IPS-18c (cell line): ENCODE data around the gene PRLH.

Experiments
- H3K4me3 ChIP-seq: 2 replicates; pipeline ENCODE4 v1.7.0; 2013; ENCODE audit warnings: low read depth, mild to moderate bottlenecking, low read length, moderate library complexity; ENCODE audit not compliant: insufficient read depth
- H3K9me3 ChIP-seq: one replicate; pipeline ENCODE4 v1.6.1; 2013; ENCODE audit warnings: mild to moderate bottlenecking, low read length, moderate library complexity; ENCODE audit not compliant: control insufficient read depth, insufficient read depth

PRLH gene

GRCh38 chr2:237536083-237536415 is 30.3 kb upstream of the PRLH start:
- no peaks in the 10 kb centered on the region for H3K9me3 ChIP-seq
- H3K4me3 ChIP-seq = no peak overlapping the region

GRCh38 chr2:237536617-237537016 is 29.8 kb upstream of the PRLH start:
- Histone ChIP-seq H3K9me3 (no peaks in the 10 kb centered on the region), H3K4me3 (no peak overlapping the region)

- H3K9me3 ChIP-seq = peaks cover 5% of the 10 kb centered on the region
Measured at GRCh38 chr2:237538001-237538720, 28.2 kb upstream of the PRLH start.

GRCh38 chr2:237538901-237539300 is 27.5 kb upstream of the PRLH start:
- Histone ChIP-seq H3K9me3 (peaks cover 5% of the 10 kb centered on the region), H3K4me3 (no peak overlapping the region)

More at GRCh38 chr2:237538001-237538720, 28.2 kb upstream of the PRLH start:
- no peak overlapping the region for H3K4me3 ChIP-seq

GRCh38 chr2:237539681-237540080 is 26.7 kb upstream of the PRLH start:
- Histone ChIP-seq H3K9me3 (peaks cover 5% of the 10 kb centered on the region), H3K4me3 (no peak overlapping the region)

GRCh38 chr2:237540223-237540775 is 26.1 kb upstream of the PRLH start:
- Histone ChIP-seq H3K4me3 (no peak overlapping the region), H3K9me3 (peaks cover 5% of the 10 kb centered on the region)

GRCh38 chr2:237540823-237541222 is 25.6 kb upstream of the PRLH start:
- Histone ChIP-seq H3K9me3 (peaks cover 5% of the 10 kb centered on the region), H3K4me3 (no peak overlapping the region)

- H3K4me3 ChIP-seq = no peak overlapping the region
Measured at GRCh38 chr2:237541243-237541642, 25.1 kb upstream of the PRLH start.

GRCh38 chr2:237542001-237542704 is 24.2 kb upstream of the PRLH start:
- peaks cover 5% of the 10 kb centered on the region for H3K9me3 ChIP-seq
- no peak overlapping the region for H3K4me3 ChIP-seq

More at GRCh38 chr2:237541243-237541642, 25.1 kb upstream of the PRLH start:
- peaks cover 5% of the 10 kb centered on the region for H3K9me3 ChIP-seq

GRCh38 chr2:237546040-237546875 is 20.1 kb upstream of the PRLH start:
- Histone ChIP-seq H3K9me3 (peaks cover 10% of the 10 kb centered on the region), H3K4me3 (no peak overlapping the region)

- H3K4me3 ChIP-seq = no peak overlapping the region
- peaks cover 10% of the 10 kb centered on the region for H3K9me3 ChIP-seq
Measured at GRCh38 chr2:237546876-237547395, 19.4 kb upstream of the PRLH start.

GRCh38 chr2:237547841-237548416 is 18.4 kb upstream of the PRLH start:
- H3K4me3 ChIP-seq = no peak overlapping the region
- peaks cover 4% of the 10 kb centered on the region for H3K9me3 ChIP-seq

- Histone ChIP-seq H3K9me3 (peaks cover 4% of the 10 kb centered on the region), H3K4me3 (no peak overlapping the region)
Measured at GRCh38 chr2:237549216-237549615, 17.2 kb upstream of the PRLH start.

- H3K9me3 ChIP-seq = peaks cover 5% of the 10 kb centered on the region
- no peak overlapping the region for H3K4me3 ChIP-seq
Measured at GRCh38 chr2:237549643-237550415, 16.5 kb upstream of the PRLH start.

GRCh38 chr2:237551071-237551574 is 15.3 kb upstream of the PRLH start:
- H3K9me3 ChIP-seq = peaks cover 13% of the 10 kb centered on the region
- no peak overlapping the region for H3K4me3 ChIP-seq

GRCh38 chr2:237552908-237553307 is 13.5 kb upstream of the PRLH start:
- Histone ChIP-seq H3K9me3 (peaks cover 13% of the 10 kb centered on the region), H3K4me3 (no peak overlapping the region)
